IMR-90 (cell line): ENCODE results near the gene RCL1. TPM values are rescaled to one million over a fixed set of nuclear protein-coding genes. Genes with fewer than 3 reads are reported as not detected.

Experiments
- ATAC-seq: fragments of 200-7000 bp; cut with Tn5 transposase; 2 replicates; pipeline ENCODE4 v1.9.1; 2020; ENCODE audit warnings: low read depth, mild to moderate bottlenecking, moderate library complexity
- BruUV-seq: library from RNA; stranded (reverse); fragments of 400-500 nt; replicated peaks from 2 replicates; lab custom pipeline; 2021; lab: Mats Ljungman, UMichigan
- CTCF ChIA-PET: fragments of 300-600 bp; formaldehyde crosslinking; extraction: SDS; loops from one replicate; lab custom pipeline; 2021; ENCODE audit warnings: antibody characterized with exemption; lab: Yijun Ruan, JAX
- POLR2A ChIA-PET: fragments of 300-600 bp; sonication (Branson Sonifier 250); formaldehyde crosslinking; loops from one replicate; lab custom pipeline; 2022; ENCODE audit warnings: antibody characterized with exemption; ENCODE audit not compliant: unreplicated experiment; lab: Charles Lee
- DNase-seq: peaks from one replicate; pipeline ENCODE4 v3.0.0; 2013
- H2AFZ ChIP-seq: replicated peaks from 2 replicates; pipeline ENCODE3; 2013; ENCODE audit warnings: low read length, mild to moderate bottlenecking; ENCODE audit not compliant: poor library complexity
- H2AK5ac ChIP-seq: 2 replicates; pipeline ENCODE4 v1.6.1; 2013; ENCODE audit warnings: low read depth, low read length, inconsistent platforms
- H2AK9ac ChIP-seq: replicated peaks from 2 replicates; pipeline ENCODE3; 2013; ENCODE audit warnings: mild to moderate bottlenecking, low read depth, low read length, moderate library complexity; ENCODE audit not compliant: poor library complexity
- H2BK120ac ChIP-seq: 2 replicates; pipeline ENCODE4 v1.6.1; 2013; ENCODE audit warnings: low read depth, low read length, inconsistent platforms
- H2BK15ac ChIP-seq: 3 replicates; pipeline ENCODE4 v1.6.1; 2013; ENCODE audit warnings: low read depth, low read length, inconsistent platforms
- H2BK20ac ChIP-seq: 2 replicates; pipeline ENCODE4 v1.6.1; 2013; ENCODE audit warnings: low read depth, mild to moderate bottlenecking, inconsistent platforms, low read length, moderate library complexity
- H2BK5ac ChIP-seq: 2 replicates; pipeline ENCODE4 v1.6.1; 2013; ENCODE audit warnings: mild to moderate bottlenecking, low read depth, low read length, inconsistent platforms; ENCODE audit not compliant: poor library complexity, severe bottlenecking
- H3K14ac ChIP-seq: replicated peaks from 2 replicates; pipeline ENCODE4 v1.6.1; 2013; ENCODE audit warnings: low read depth, low read length, inconsistent platforms
- H3K18ac ChIP-seq: 2 replicates; pipeline ENCODE4 v1.6.1; 2013; ENCODE audit warnings: low read depth, low read length, control low read depth
- H3K23ac ChIP-seq: 2 replicates; pipeline ENCODE4 v1.6.1; 2013; ENCODE audit warnings: low read depth, low read length, inconsistent platforms
- H3K27ac ChIP-seq: 2 replicates; pipeline ENCODE4 v1.5.1; 2013; ENCODE audit warnings: mild to moderate bottlenecking, control low read depth, low read length; ENCODE audit not compliant: insufficient read depth
- H3K27me3 ChIP-seq: 2 replicates; pipeline ENCODE4 v1.6.1; 2013; ENCODE audit warnings: low read length; ENCODE audit not compliant: control insufficient read depth, insufficient read depth
- H3K36me3 ChIP-seq: 2 replicates; pipeline ENCODE4 v1.6.1; 2013; ENCODE audit warnings: low read length, mixed read lengths; ENCODE audit not compliant: control insufficient read depth, insufficient read depth
- H3K4ac ChIP-seq: 2 replicates; pipeline ENCODE4 v1.6.1; 2013; ENCODE audit warnings: low read depth, low read length, inconsistent platforms
- H3K4me1 ChIP-seq: 2 replicates; pipeline ENCODE4 v1.6.1; 2013; ENCODE audit warnings: low read length, mixed read lengths; ENCODE audit not compliant: control insufficient read depth, insufficient read depth
- H3K4me2 ChIP-seq: 2 replicates; pipeline ENCODE4 v1.6.1; 2013; ENCODE audit warnings: low read depth, mild to moderate bottlenecking, control low read depth, low read length, moderate library complexity
- H3K4me3 ChIP-seq: 2 replicates; pipeline ENCODE4 v1.5.1; 2013; ENCODE audit warnings: low read depth, mild to moderate bottlenecking, control low read depth, low read length, moderate library complexity; ENCODE audit not compliant: insufficient read depth
- H3K56ac ChIP-seq: 2 replicates; pipeline ENCODE4 v1.6.1; 2013; ENCODE audit warnings: low read length, inconsistent platforms; ENCODE audit not compliant: insufficient read depth; ENCODE audit errors: extremely low read depth
- H3K79me1 ChIP-seq, 2 experiments: 2 replicates each; pipeline ENCODE4 v1.6.1; 2013; ENCODE audit warnings: low read length in 2 of 2, inconsistent platforms in 1 of 2, low read depth in 1 of 2
- H3K9ac ChIP-seq: 2 replicates; pipeline ENCODE4 v1.6.1; 2013; ENCODE audit warnings: low read depth, low read length, control low read depth
- H3K9me1 ChIP-seq: 2 replicates; pipeline ENCODE4 v1.6.1; 2013; ENCODE audit warnings: low read length, inconsistent platforms; ENCODE audit not compliant: insufficient read depth
- H3K9me3 ChIP-seq: 2 replicates; pipeline ENCODE4 v1.6.1; 2013; ENCODE audit warnings: low read length; ENCODE audit not compliant: control insufficient read depth, insufficient read depth
- H4K20me1 ChIP-seq: 2 replicates; pipeline ENCODE4 v1.6.1; 2013; ENCODE audit warnings: low read length, inconsistent platforms; ENCODE audit not compliant: insufficient read depth
- H4K5ac ChIP-seq: 2 replicates; pipeline ENCODE4 v1.6.1; 2013; ENCODE audit warnings: mild to moderate bottlenecking, low read depth, low read length, control low read depth
- H4K8ac ChIP-seq, 2 experiments: 2 replicates each; pipeline ENCODE4 v1.6.1; 2013; ENCODE audit warnings: low read depth in 2 of 2, low read length in 2 of 2, control low read depth in 1 of 2, inconsistent platforms in 1 of 2
- H4K91ac ChIP-seq: 2 replicates; pipeline ENCODE4 v1.6.1; 2013; ENCODE audit warnings: low read depth, low read length, inconsistent platforms; ENCODE audit not compliant: insufficient read depth
- CHD1 ChIP-seq: IDR thresholded peaks from 2 replicates; pipeline ENCODE4 v1.6.1; 2012; ENCODE audit warnings: low read depth, low read length, improper control_type of control experiment
- FOS ChIP-seq: fragments of 150-350 bp; IDR thresholded peaks from 2 replicates; pipeline ENCODE4 v1.6.1; 2016; ENCODE audit warnings: low read depth, low read length
- MXI1 ChIP-seq: IDR thresholded peaks from 2 replicates; pipeline ENCODE4 v1.6.1; 2012; ENCODE audit warnings: low read depth, mild to moderate bottlenecking, low read length, moderate library complexity, borderline replicate concordance
- POLR2A ChIP-seq: IDR thresholded peaks from 2 replicates; pipeline ENCODE4 v1.6.1; 2012; ENCODE audit warnings: mild to moderate bottlenecking, low read depth, low read length
- RAD21 ChIP-seq: IDR thresholded peaks from 2 replicates; pipeline ENCODE4 v1.6.1; 2012; ENCODE audit warnings: low read length, improper control_type of control experiment
- RFX5 ChIP-seq: IDR thresholded peaks from 2 replicates; pipeline ENCODE4 v1.8.0; 2012; ENCODE audit warnings: low read depth, mild to moderate bottlenecking, low read length, moderate library complexity
- SMC3 ChIP-seq: fragments of 150-350 bp; IDR thresholded peaks from 2 replicates; pipeline ENCODE4 v1.6.1; 2016; ENCODE audit warnings: low read depth, mild to moderate bottlenecking, antibody characterized with exemption, low read length, moderate library complexity
- WGBS, 2 experiments: methylation state at CpG; one replicate each; pipeline versions ENCODE4 v1.1.5 to v1.1.7; 2013; ENCODE audit warnings: missing lambda C conversion rate in 2 of 2; ENCODE audit not compliant: insufficient read length in 1 of 2; ENCODE audit errors: extremely low coverage in 2 of 2; 5-methylcytosine and 5-hydroxymethylcytosine counted together
- dilution Hi-C: fragments of 300-500 bp; cut with HindIII; formaldehyde crosslinking; loops from one replicate; pipeline ENCODE4 v1.14.3; 2018; ENCODE audit warnings: low sequenced_read_pairs; ENCODE audit not compliant: unreplicated experiment
- in situ Hi-C: fragments of 300-500 bp; cut with MboI; formaldehyde crosslinking; loops from 3 replicates; pipeline ENCODE4 v1.14.3; 2019; ENCODE audit warnings: low sequenced_read_pairs, inconsistent platforms, mixed read lengths
- intact Hi-C: fragments of 100-400 bp; cut with micrococcal nuclease; formaldehyde crosslinking; loops from 2 replicates; pipeline ENCODE4 v1.10.0; 2022
- polyA plus RNA-seq, 3 experiments: library from polyadenylated mRNA; depleted of rRNA; stranded (reverse); fragments of >200 nt; gene quantifications; 2 replicates each; pipeline ENCODE4 v1.2.3, GENCODE V29; 2012; ENCODE audit warnings: low replicate concordance in 1 of 3
- total RNA-seq: library from RNA; depleted of rRNA; stranded (reverse); fragments of >200 nt; gene quantifications from 2 replicates; pipeline ENCODE4 v1.2.3, GENCODE V29; 2012
- TF ChIP-seq, protein P1 (sequence below): conservative IDR thresholded peaks from 2 replicates; pipeline ENCODE4 v1.5.1; 2012; ENCODE audit warnings: mild to moderate bottlenecking, low read depth, low read length, improper control_type of control experiment
- TF ChIP-seq, protein P2 (sequence below): fragments of 150-350 bp; IDR thresholded peaks from 2 replicates; pipeline ENCODE4 v1.6.1; 2016; ENCODE audit warnings: low read depth, mild to moderate bottlenecking, low read length, moderate library complexity, borderline replicate concordance

Gene RCL1
- total and polyA plus RNA-seq, 2 of the 4 experiments (the other 2 are of a cell fraction), result 12.3 to 13.8 TPM

DNA sequence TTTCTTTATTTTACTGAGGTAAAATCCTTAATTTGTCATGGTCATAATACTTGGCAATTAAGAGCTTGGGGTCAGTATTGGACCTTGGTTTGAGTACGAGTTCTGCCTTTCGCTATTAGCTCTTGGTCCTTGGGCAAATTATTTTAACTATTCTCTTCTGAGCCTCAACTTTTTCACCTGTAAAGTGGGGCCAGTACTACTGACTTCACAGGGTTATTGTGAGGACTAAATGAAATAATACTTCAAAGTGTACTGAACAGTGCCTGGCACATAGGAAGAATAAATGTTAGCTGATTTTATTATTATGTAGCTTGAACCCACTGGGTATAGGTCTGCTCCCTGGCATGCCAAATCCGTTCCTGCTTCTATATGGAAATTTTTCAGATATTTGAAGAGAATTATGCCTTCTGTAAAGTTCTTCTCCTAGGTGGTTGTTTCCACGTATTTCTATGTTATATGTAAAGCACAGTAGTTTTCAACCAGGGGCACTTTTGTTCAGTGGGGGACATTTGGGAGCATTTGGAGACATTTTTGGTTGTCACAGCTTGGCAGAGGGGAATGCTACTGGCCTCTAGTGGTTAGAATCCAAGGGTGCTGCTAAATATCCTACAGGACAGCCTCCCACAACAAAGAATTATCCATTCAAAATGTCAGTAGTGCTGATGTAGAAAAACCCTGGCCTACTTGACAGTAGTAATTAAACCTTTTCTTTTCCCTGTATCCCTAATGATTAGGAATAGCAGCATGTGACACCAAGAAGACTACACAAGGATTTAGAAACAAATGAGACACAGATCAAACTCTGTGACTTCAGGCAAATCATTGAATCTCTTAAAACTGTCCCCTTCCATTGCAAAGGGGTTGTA, 4.5 kb downstream of the RCL1 start:
- Histone ChIP-seq H3K27ac (no peak overlapping the region), H3K23ac (no peak overlapping the region), H4K8ac (no peak overlapping the region), H2BK120ac (no peak overlapping the region), H3K79me1 (peaks cover 25 to 55% of the 10 kb centered on the region in 2 experiments), H3K27me3 (no peaks in the 10 kb centered on the region), H3K9me3 (no peaks in the 10 kb centered on the region), H3K9ac (no peak overlapping the region), H3K18ac (no peak overlapping the region), H3K4me3 (no peak overlapping the region), H3K4me2 (no peak overlapping the region), H2BK5ac (no peak overlapping the region), H2BK20ac (no peak overlapping the region), H3K4ac (no peak overlapping the region), H3K4me1 (peaks cover 3% of the 10 kb centered on the region; the same call in 1 of the 2 replicates), H2AK5ac (no peak overlapping the region), H2AK9ac (no peak overlapping the region), H4K5ac (no peak overlapping the region), H3K56ac (no peak overlapping the region), H3K36me3 (no peaks in the 10 kb centered on the region), H3K9me1 (peaks cover 6% of the 10 kb centered on the region), H2AFZ (no peak overlapping the region), H3K14ac (no peak overlapping the region), H4K20me1 (no peaks in the 10 kb centered on the region), H4K91ac (no peak overlapping the region), H2BK15ac (no peak overlapping the region)
- in situ Hi-C loops (no loop called here), intact Hi-C loops (loop anchor here (2.0 to 10.0 kb wide), 2 partner anchors 34 to 128 kb away; no protein-coding TSS in a partner anchor), dilution Hi-C loops (no loop called here)
- CTCF ChIA-PET, result interaction anchor here (0.7 to 1.2 kb wide), 2 partner anchors 12 to 34 kb away, joined by 4 read pairs; no protein-coding TSS in a partner anchor
- BruUV-seq, result no TSS peak
- ATAC-seq (no peak), DNase-seq (peak; percentile 43)
- TF ChIP-seq RFX5 (no peak), POLR2A (no peak), RAD21 (peak; percentile 52), CHD1 (no peak), MXI1 (no peak), FOS (no peak), SMC3 (peak; percentile 41; the same call in 1 of the 2 replicates)
- TF ChIP-seq, protein P1, sequence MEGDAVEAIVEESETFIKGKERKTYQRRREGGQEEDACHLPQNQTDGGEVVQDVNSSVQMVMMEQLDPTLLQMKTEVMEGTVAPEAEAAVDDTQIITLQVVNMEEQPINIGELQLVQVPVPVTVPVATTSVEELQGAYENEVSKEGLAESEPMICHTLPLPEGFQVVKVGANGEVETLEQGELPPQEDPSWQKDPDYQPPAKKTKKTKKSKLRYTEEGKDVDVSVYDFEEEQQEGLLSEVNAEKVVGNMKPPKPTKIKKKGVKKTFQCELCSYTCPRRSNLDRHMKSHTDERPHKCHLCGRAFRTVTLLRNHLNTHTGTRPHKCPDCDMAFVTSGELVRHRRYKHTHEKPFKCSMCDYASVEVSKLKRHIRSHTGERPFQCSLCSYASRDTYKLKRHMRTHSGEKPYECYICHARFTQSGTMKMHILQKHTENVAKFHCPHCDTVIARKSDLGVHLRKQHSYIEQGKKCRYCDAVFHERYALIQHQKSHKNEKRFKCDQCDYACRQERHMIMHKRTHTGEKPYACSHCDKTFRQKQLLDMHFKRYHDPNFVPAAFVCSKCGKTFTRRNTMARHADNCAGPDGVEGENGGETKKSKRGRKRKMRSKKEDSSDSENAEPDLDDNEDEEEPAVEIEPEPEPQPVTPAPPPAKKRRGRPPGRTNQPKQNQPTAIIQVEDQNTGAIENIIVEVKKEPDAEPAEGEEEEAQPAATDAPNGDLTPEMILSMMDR, result peak; percentile 73
- TF ChIP-seq, protein P2, sequence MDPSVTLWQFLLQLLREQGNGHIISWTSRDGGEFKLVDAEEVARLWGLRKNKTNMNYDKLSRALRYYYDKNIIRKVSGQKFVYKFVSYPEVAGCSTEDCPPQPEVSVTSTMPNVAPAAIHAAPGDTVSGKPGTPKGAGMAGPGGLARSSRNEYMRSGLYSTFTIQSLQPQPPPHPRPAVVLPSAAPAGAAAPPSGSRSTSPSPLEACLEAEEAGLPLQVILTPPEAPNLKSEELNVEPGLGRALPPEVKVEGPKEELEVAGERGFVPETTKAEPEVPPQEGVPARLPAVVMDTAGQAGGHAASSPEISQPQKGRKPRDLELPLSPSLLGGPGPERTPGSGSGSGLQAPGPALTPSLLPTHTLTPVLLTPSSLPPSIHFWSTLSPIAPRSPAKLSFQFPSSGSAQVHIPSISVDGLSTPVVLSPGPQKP, result no peak
- WGBS, 2 experiments, result no CpG with 5 or more reads among the region's 4 CpGs
- POLR2A ChIA-PET, result no interaction called here
